ENCODE measurements around the gene OSBPL6.
"Not testable (repeated sequence)": the region's sequence is repeated elsewhere in the genome, so short reads cannot be mapped to it uniquely, and the experiment has no call there.

OSBPL6 gene

GRCh38 chr2:178317811-178318210 is 123.5 kb downstream of the OSBPL6 start:
- Histone ChIP-seq H3K9me2 (replicated peaks; ENCODE audit: low read depth, low read length) (no peaks in the 10 kb centered on the region), H3K36me3 (ENCODE audit: insufficient read depth, low read length) (no peaks in the 10 kb centered on the region), H3F3A (ENCODE audit: low read depth) (no peaks in the 10 kb centered on the region), H2AFZ (ENCODE audit: low read length) (no peak overlapping the region), H3K4me1 (ENCODE audit: insufficient read depth, low read length, poor library complexity, severe bottlenecking) (peaks cover 5% of the 10 kb centered on the region), H3K9me3 (ENCODE audit: insufficient read depth, low read depth, low read length) (no peaks in the 10 kb centered on the region), H3K4me3 (ENCODE audit: low read length, poor library complexity, severe bottlenecking) (no peak overlapping the region), H3K27me3 (ENCODE audit: insufficient read depth, low read length, poor library complexity, severe bottlenecking) (no peaks in the 10 kb centered on the region), H4K20me1 (ENCODE audit: insufficient read depth, low read length, poor library complexity, severe bottlenecking) (no peaks in the 10 kb centered on the region), H3K79me2 (ENCODE audit: insufficient read depth, low read length) (no peaks in the 10 kb centered on the region), H3K9ac (ENCODE audit: low read depth, low read length, poor library complexity, severe bottlenecking) (no peak overlapping the region), H3K4me2 (ENCODE audit: low read depth, low read length, poor library complexity, severe bottlenecking) (no peak overlapping the region)
- TF ChIP-seq EZH2phosphoT487 (IDR thresholded peaks at IDR 0.05; ENCODE audit: borderline replicate concordance) (no peak), CTCF (conservative IDR thresholded peaks at IDR 0.05; ENCODE audit: low read length) (no peak)

- H4K20me1 ChIP-seq (ENCODE audit: insufficient read depth, low read length, poor library complexity, severe bottlenecking) = no peaks in the 10 kb centered on the region
- H3K27me3 ChIP-seq (ENCODE audit: insufficient read depth, low read length, poor library complexity, severe bottlenecking) = no peaks in the 10 kb centered on the region
- H3K36me3 ChIP-seq (ENCODE audit: insufficient read depth, low read length) = no peaks in the 10 kb centered on the region
- H3K4me1 ChIP-seq (ENCODE audit: insufficient read depth, low read length, poor library complexity, severe bottlenecking) = peaks cover 9% of the 10 kb centered on the region
- no peaks in the 10 kb centered on the region for H3K9me2 ChIP-seq (replicated peaks; ENCODE audit: low read depth, low read length)
- TF ChIP-seq EZH2phosphoT487 (IDR thresholded peaks at IDR 0.05; ENCODE audit: borderline replicate concordance) = no peak
- no peak for TF ChIP-seq CTCF (conservative IDR thresholded peaks at IDR 0.05; ENCODE audit: low read length)
- no peak overlapping the region for H2AFZ ChIP-seq (ENCODE audit: low read length)
- H3K4me3 ChIP-seq (ENCODE audit: low read length, poor library complexity, severe bottlenecking) = no peak overlapping the region
- no peak overlapping the region for H3K4me2 ChIP-seq (ENCODE audit: low read depth, low read length, poor library complexity, severe bottlenecking)
- H3F3A ChIP-seq (ENCODE audit: low read depth) = no peaks in the 10 kb centered on the region
- no peak overlapping the region for H3K9ac ChIP-seq (ENCODE audit: low read depth, low read length, poor library complexity, severe bottlenecking)
- no peaks in the 10 kb centered on the region for H3K79me2 ChIP-seq (ENCODE audit: insufficient read depth, low read length)
- no peaks in the 10 kb centered on the region for H3K9me3 ChIP-seq (ENCODE audit: insufficient read depth, low read depth, low read length)
Observed at GRCh38 chr2:178320011-178320585, 125.8 kb downstream of the OSBPL6 start.

- peak overlapping the region; percentile 23 for H3K4me2 ChIP-seq (ENCODE audit: low read depth, low read length, poor library complexity, severe bottlenecking)
- H4K20me1 ChIP-seq (ENCODE audit: insufficient read depth, low read length, poor library complexity, severe bottlenecking) = no peaks in the 10 kb centered on the region
Observed at GRCh38 chr2:178322068-178322467, 127.8 kb downstream of the OSBPL6 start.

DNA sequence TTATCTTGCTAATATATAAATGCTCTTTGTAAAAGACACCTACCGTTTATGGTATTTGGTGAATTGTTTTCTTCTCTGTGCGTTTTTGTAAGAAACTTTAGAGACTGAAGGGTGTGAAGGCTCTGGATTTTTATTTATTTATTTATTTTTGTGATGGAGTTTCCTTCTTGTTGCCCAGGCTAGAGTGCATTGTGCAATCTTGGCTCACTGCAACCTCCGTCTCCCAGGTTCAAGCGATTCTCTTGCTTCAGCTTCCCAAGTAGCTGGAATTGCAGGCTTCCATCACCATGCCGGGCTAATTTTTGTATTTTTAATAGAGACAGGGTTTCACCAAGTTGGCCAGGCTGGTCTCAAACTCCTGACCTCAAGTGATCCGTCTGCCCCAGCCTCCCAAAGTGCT is 129.0 kb downstream of the OSBPL6 start:
- not testable (repeated sequence) for H3K4me1 ChIP-seq (ENCODE audit: insufficient read depth, low read length, poor library complexity, severe bottlenecking); H3K9me2 ChIP-seq (replicated peaks; ENCODE audit: low read depth, low read length); H3K9me3 ChIP-seq (ENCODE audit: insufficient read depth, low read depth, low read length); H3K36me3 ChIP-seq (ENCODE audit: insufficient read depth, low read length); H2AFZ ChIP-seq (ENCODE audit: low read length); H3K4me2 ChIP-seq (ENCODE audit: low read depth, low read length, poor library complexity, severe bottlenecking); H3K9ac ChIP-seq (ENCODE audit: low read depth, low read length, poor library complexity, severe bottlenecking); H3K27me3 ChIP-seq (ENCODE audit: insufficient read depth, low read length, poor library complexity, severe bottlenecking); H3K4me3 ChIP-seq (ENCODE audit: low read length, poor library complexity, severe bottlenecking); H4K20me1 ChIP-seq (ENCODE audit: insufficient read depth, low read length, poor library complexity, severe bottlenecking); H3K79me2 ChIP-seq (ENCODE audit: insufficient read depth, low read length); H3F3A ChIP-seq (ENCODE audit: low read depth)

More at GRCh38 chr2:178322068-178322467, 127.8 kb downstream of the OSBPL6 start:
- TF ChIP-seq EZH2phosphoT487 (IDR thresholded peaks at IDR 0.05; ENCODE audit: borderline replicate concordance) (no peak), CTCF (conservative IDR thresholded peaks at IDR 0.05; ENCODE audit: low read length) (no peak)
- H3K27me3 ChIP-seq (ENCODE audit: insufficient read depth, low read length, poor library complexity, severe bottlenecking) = no peaks in the 10 kb centered on the region
- H3K4me1 ChIP-seq (ENCODE audit: insufficient read depth, low read length, poor library complexity, severe bottlenecking) = peaks cover 9% of the 10 kb centered on the region
- H3F3A ChIP-seq (ENCODE audit: low read depth) = no peaks in the 10 kb centered on the region
- no peaks in the 10 kb centered on the region for H3K36me3 ChIP-seq (ENCODE audit: insufficient read depth, low read length)
- no peaks in the 10 kb centered on the region for H3K79me2 ChIP-seq (ENCODE audit: insufficient read depth, low read length)
- no peaks in the 10 kb centered on the region for H3K9me2 ChIP-seq (replicated peaks; ENCODE audit: low read depth, low read length)
- no peak overlapping the region for H2AFZ ChIP-seq (ENCODE audit: low read length)
- H3K9ac ChIP-seq (ENCODE audit: low read depth, low read length, poor library complexity, severe bottlenecking) = no peak overlapping the region
- H3K4me3 ChIP-seq (ENCODE audit: low read length, poor library complexity, severe bottlenecking) = no peak overlapping the region
- H3K9me3 ChIP-seq (ENCODE audit: insufficient read depth, low read depth, low read length) = no peaks in the 10 kb centered on the region
